ENCODE results near the gene CDK6.

The CDK6 gene

DNA sequence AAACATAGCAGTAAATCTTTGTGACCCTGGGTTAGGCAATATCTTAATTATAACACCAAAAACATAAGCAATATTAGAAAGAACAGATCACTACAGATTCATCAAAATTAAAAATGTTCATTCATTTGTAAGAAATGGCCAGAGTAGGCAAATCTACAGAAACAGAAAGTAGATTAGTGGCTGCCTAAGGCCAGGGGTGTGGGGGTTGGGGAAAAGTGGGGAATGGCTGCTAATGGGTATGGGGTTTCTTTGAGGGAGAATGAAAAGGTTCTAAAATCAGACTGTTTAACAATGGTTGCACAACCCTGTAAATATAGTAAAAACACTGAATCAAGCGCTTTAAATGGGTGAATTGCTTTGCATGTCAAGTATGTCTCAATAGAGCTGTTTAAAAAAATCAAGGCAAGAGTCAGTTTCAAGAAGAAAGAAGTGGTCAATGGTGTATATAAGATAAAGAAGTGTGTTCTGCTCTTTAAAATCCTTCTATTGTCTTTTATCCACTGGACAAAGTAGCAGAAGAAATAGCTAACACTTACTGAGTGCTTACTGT, 42.6 kb downstream of the CDK6 start:
- DNase-seq (ENCODE audit: low read depth, low spot score): no peak

GRCh38 chr7:92790992-92791391, 45.4 kb downstream of the CDK6 start:
- no peak for DNase-seq (ENCODE audit: low read depth, low spot score)

DNA sequence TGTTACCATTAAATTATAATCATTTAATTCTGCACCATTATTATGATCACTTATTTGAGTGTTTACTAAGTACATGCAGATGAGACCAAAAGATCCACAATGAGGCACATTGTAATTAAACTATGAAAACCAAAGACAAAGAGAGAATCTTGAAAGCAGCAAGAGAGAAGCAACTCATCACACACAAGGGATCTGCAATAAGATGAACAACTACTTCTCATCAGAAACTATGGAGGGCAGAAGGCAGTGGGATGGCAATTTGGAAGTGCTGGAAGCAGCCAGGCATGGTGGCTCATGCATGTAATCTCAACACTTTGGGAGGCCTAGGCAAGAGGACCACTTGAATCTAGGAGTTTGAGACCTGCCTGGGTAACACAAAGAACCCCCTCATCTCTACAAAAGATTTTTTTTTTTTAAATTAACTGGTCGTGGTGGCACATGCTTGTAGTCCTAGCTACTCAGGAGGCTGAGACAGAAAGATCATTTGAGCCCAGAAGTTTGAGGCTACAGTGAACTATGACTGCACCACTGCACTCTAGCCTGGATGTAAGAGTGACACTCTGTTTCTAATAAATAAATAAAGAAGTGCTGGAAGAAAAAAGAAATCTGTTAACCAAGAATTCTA, 47.7 kb downstream of the CDK6 start:
- no peak for DNase-seq (ENCODE audit: low read depth, low spot score)

GRCh38 chr7:92785923-92786322, 50.5 kb downstream of the CDK6 start:
- no peak for DNase-seq (ENCODE audit: low read depth, low spot score)

DNA sequence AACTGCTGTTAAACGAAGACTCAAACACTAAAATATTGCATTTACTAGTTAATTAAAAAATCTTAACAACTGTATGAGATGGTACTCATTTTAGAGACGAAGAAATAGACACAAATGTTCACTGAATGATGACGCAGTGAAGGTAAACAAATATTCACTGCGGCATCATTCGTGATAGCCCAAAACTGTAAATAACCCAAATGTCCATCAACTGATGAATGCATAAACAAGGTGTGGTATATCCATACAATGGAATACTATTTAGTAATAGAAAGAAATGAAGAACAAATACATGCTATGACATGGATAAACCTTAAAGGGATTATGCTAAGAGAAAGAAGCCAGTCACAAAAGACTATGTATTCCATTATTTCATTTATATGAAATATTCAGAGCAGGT, 51.4 kb downstream of the CDK6 start:
- DNase-seq (ENCODE audit: low read depth, low spot score): no peak

GRCh38 chr7:92783260-92784201, 52.8 kb downstream of the CDK6 start:
- DNase-seq (ENCODE audit: low read depth, low spot score): no peak

DNA sequence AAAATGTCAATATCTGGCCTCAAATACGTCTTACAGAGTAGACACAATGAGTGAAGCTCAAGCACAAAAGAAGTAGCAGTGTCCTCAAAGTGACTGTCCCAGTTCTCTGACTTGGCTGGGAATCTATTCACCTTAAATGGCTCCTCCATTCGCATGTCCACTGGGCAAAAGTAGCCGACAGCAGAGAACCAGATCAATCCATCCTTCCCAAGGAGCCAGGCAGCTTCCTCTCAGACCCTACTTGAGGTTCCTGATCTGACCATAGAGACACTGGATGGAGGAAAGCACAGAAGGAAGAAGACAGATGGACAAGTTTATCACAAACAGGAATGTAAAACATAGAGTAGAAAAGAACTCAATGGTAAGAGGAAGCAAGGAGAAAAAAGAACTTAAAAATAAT, 53.5 kb downstream of the CDK6 start:
- DNase-seq (ENCODE audit: low read depth, low spot score): no peak

DNA sequence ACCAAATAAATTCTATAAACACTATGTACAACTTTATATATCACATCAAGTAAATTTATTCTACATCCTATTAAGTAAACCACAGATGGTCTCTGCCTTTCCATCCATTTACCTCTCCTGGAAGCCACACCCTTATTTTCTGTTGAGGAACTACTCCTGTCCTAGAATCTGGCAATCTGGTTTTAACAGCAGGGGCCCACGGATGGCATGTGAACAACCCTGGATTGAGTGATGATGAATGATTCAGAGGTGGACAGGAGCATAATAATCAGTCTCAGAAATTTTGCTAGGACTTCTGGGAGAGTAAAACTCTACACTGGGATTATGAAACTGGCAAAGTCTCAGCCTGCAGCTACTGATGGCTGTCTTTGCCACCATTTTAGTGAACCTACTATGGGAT, 54.1 kb downstream of the CDK6 start:
- no peak for DNase-seq (ENCODE audit: low read depth, low spot score)

DNA sequence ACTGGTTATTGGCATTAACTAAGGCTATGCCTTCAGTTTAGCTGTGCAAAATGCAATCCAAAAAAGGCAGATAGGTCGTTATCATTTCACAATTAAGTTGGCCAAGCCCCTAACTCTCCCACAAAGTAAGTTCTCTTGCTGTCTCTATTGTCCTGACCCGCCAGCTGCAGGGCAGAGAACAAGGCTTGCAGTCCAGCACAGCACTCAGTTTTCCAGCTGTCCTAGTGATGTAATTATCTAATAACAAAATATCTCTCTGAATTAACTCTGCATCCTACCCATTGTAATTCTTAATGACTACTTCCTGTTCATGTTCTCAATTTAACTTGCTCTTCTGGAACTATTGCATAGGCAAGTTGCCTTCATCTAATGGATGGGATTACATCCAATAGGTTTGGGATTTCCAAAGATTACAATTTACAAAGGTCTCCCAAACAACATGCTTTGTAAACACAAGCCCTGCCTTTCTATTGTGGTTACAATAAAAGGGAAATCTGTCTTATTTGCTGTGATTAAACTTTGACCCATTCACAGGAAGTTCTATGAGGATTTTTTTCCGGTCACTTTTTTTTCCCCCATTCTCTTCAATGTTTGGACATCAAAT, 55.2 kb downstream of the CDK6 start:
- DNase-seq (ENCODE audit: low read depth, low spot score): no peak

DNA sequence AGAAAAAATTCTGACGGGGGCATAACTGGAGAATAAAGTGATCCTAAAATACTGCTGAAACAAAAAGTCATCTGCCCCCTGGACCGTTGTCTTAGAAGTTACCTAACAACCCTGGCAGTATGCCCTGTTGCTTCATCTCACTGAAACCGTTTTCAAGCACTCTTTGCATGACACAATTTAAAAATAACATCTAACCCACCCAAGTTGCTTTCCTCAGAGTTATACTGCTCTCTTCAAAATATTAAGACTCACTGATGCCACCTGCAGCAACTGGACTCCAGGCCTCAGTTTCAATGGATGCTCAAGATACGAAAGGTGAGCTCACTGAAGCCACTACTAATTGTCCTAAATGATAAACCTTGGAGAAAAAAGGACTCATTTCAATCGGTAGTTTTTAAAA, 57.4 kb downstream of the CDK6 start:
- peak; percentile 62 for DNase-seq (ENCODE audit: low read depth, low spot score)

DNA sequence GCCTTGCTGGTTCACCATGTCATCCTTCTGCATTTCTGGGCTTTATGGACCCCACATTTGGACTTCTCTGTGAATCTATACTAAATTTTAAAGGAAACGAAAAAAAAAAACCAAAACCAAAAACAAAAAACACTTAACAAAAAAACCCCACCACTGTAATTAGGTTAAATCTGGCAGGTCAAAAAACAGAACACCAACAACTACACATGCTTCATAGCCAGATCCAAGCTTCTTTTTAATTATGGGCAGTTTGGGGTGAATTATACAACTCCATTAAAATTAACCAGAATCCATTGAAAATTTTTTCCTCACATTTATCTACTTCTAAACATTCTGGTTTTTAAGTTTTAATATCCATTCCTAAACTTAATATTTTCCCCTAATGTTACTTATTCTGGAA, 58.4 kb downstream of the CDK6 start:
- no peak for DNase-seq (ENCODE audit: low read depth, low spot score)

- DNase-seq (ENCODE audit: low read depth, low spot score): no peak
Measured at GRCh38 chr7:92773808-92774207, 62.6 kb downstream of the CDK6 start.

GRCh38 chr7:92769844-92770243, 66.5 kb downstream of the CDK6 start:
- no peak for DNase-seq (ENCODE audit: low read depth, low spot score)

DNA sequence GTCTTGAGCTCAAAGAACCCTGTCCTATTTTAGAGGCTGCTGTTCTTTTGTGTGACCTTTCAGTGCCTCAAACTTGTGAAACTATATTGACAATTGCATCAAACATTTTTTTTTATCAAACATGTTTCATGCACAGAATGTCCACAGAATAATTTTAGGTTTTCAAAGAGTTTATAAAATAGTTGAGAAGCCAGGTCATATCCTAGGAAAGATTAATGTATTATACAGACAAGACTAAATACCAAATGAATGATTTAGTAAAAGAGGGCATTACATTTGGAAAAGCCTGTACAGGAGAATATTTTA, 67.0 kb downstream of the CDK6 start:
- no peak for DNase-seq (ENCODE audit: low read depth, low spot score)

GRCh38 chr7:92768501-92769393, 67.6 kb downstream of the CDK6 start:
- no peak for DNase-seq (ENCODE audit: low read depth, low spot score)

- no peak for DNase-seq (ENCODE audit: low read depth, low spot score)
Measured at GRCh38 chr7:92767437-92767836, 68.9 kb downstream of the CDK6 start.

DNA sequence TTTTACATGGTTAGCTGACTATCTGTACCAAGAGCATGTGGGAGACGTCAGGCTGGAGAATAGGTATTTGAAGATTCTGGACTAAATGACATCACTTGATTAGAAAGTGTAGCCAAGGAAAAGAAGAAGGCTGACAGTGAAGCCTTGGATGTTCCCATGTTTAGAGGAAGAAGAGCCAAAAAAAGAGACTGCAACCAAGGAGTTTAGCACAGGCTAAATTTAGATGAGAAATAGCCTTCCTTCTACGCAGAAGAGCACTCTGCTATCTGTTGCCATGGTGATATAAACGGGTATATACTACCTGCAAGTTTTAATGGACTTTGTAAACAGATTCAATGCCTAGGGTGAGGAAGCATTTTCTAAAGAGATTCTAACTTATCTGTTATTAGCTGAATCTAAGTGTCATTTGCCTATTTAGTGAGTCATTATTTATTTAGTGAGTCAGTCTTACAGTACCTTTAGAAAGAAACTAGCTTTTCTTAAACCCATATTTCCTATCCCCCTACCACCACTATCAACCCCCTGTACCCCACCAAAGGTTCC, 69.8 kb downstream of the CDK6 start:
- DNase-seq (ENCODE audit: low read depth, low spot score): no peak

DNA sequence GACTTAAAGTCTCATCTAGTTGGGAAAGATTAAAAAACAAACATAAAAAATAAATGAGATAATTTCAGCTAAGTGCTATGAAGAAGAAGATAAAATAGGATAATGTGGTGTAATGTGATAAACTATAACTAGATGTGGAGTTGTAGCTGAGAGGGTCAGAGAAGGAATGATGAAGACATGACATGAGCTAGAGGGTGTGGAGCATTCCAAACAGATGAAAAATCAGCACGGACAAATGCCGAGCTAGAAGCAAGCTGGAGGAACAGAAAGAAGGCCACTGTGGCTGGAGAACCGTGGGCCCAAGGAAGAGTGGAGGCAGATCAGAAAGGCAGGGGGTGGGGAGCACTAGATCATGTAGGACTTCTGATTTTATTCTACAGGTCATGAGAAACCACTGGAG, 70.6 kb downstream of the CDK6 start:
- no peak for DNase-seq (ENCODE audit: low read depth, low spot score)

DNA sequence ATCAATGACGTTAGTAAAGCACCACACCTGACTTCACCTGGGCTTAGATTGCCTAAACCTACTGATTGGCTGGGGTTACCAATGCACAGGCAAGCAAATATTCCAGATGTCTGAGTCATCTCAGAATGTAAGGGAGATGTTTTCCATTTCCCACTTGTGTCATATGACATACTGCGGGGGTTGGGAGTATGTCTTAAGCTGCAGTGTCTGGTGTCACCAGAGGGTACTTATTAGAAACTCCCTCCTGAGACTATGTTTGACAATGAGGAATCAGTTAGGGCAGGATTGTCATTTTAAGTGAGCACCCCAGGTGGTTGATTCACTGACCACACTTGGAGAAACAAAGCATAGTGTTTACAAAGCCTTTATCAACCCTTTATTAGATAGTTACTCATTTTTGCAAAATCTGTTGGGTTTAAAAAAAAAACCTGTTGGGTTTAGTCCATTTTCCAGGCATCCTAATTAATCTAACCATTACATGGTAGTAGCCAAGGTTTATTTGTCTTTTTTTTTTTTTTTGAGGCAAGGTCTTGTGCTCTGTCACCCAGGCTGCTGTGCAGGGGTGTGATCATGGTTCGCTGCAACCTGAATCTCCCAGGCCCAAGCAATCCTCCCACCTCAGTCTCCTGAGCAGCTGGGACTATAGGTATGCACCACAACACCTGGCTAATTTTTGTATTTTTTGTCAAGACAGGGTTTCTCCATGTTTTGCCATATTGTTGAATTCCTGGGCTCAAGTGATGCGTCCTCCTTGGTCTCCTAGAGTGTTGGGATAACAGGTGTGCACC, 72.5 kb downstream of the CDK6 start:
- DNase-seq (ENCODE audit: low read depth, low spot score): no peak

- no peak for DNase-seq (ENCODE audit: low read depth, low spot score)
Measured at GRCh38 chr7:92762851-92763250, 73.5 kb downstream of the CDK6 start.

Data from brain pericyte (primary cell).